Ishikawa (cell line): ENCODE measurements around the gene UGT2B7.

Experiments
- CEBPB ChIP-seq: IDR thresholded peaks from 2 replicates; pipeline ENCODE4 v1.6.1; 2012
- CREB1 ChIP-seq: IDR thresholded peaks from 2 replicates; pipeline ENCODE4 v1.6.1; 2012; ENCODE audit warnings: low read depth
- EGR1 ChIP-seq: IDR thresholded peaks from 2 replicates; pipeline ENCODE4 v1.6.1; 2012
- EP300 ChIP-seq: IDR thresholded peaks from 2 replicates; pipeline ENCODE4 v1.6.1; 2012; ENCODE audit warnings: borderline replicate concordance
- FOXM1 ChIP-seq: IDR thresholded peaks from 2 replicates; pipeline ENCODE4 v1.6.1; 2012; ENCODE audit warnings: low read depth, borderline replicate concordance
- RAD21 ChIP-seq: IDR thresholded peaks from 2 replicates; pipeline ENCODE4 v1.6.1; 2012; ENCODE audit warnings: low read depth
- TAF1 ChIP-seq: IDR thresholded peaks from 2 replicates; pipeline ENCODE4 v1.6.1; 2012; ENCODE audit warnings: low read depth, mild to moderate bottlenecking
- TCF12 ChIP-seq: IDR thresholded peaks from 2 replicates; pipeline ENCODE4 v1.6.1; 2012; ENCODE audit warnings: low read depth
- TEAD4 ChIP-seq: IDR thresholded peaks from 2 replicates; pipeline ENCODE4 v1.6.1; 2012
- USF1 ChIP-seq: IDR thresholded peaks from 2 replicates; pipeline ENCODE4 v1.6.1; 2012
- YY1 ChIP-seq: IDR thresholded peaks from 2 replicates; pipeline ENCODE4 v1.6.1; 2012; ENCODE audit warnings: low read depth
- ZBTB7A ChIP-seq: IDR thresholded peaks from 2 replicates; pipeline ENCODE4 v1.6.1; 2012; ENCODE audit warnings: low read depth
- TF ChIP-seq, protein P1 (sequence below): IDR thresholded peaks from 2 replicates; pipeline ENCODE4 v1.6.1; 2012
- TF ChIP-seq, protein P2 (sequence below): IDR thresholded peaks from 2 replicates; pipeline ENCODE4 v1.6.1; 2012; ENCODE audit warnings: low read depth, mild to moderate bottlenecking

GRCh38 chr4:69098470-69098869 is 2.2 kb downstream of the UGT2B7 start:
- TF ChIP-seq TAF1: no peak
- TF ChIP-seq FOXM1: no peak
- no peak for TF ChIP-seq CEBPB
- TF ChIP-seq, protein P1, sequence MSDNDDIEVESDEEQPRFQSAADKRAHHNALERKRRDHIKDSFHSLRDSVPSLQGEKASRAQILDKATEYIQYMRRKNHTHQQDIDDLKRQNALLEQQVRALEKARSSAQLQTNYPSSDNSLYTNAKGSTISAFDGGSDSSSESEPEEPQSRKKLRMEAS: no peak
- TF ChIP-seq RAD21: no peak
- no peak for TF ChIP-seq TEAD4
- TF ChIP-seq USF1: no peak
- TF ChIP-seq, protein P2, sequence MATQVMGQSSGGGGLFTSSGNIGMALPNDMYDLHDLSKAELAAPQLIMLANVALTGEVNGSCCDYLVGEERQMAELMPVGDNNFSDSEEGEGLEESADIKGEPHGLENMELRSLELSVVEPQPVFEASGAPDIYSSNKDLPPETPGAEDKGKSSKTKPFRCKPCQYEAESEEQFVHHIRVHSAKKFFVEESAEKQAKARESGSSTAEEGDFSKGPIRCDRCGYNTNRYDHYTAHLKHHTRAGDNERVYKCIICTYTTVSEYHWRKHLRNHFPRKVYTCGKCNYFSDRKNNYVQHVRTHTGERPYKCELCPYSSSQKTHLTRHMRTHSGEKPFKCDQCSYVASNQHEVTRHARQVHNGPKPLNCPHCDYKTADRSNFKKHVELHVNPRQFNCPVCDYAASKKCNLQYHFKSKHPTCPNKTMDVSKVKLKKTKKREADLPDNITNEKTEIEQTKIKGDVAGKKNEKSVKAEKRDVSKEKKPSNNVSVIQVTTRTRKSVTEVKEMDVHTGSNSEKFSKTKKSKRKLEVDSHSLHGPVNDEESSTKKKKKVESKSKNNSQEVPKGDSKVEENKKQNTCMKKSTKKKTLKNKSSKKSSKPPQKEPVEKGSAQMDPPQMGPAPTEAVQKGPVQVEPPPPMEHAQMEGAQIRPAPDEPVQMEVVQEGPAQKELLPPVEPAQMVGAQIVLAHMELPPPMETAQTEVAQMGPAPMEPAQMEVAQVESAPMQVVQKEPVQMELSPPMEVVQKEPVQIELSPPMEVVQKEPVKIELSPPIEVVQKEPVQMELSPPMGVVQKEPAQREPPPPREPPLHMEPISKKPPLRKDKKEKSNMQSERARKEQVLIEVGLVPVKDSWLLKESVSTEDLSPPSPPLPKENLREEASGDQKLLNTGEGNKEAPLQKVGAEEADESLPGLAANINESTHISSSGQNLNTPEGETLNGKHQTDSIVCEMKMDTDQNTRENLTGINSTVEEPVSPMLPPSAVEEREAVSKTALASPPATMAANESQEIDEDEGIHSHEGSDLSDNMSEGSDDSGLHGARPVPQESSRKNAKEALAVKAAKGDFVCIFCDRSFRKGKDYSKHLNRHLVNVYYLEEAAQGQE: no peak
- no peak for TF ChIP-seq CREB1
- no peak for TF ChIP-seq EP300
- TF ChIP-seq TCF12: no peak
- TF ChIP-seq ZBTB7A: no peak
- TF ChIP-seq YY1: no peak
- TF ChIP-seq EGR1: no peak
